ENCODE results near the gene F8.
A peak's percentile ranks its signal among the peaks of the same experiment; 100 is the strongest.
"Not testable (repeated sequence)": the region's sequence is repeated elsewhere in the genome, so short reads cannot be mapped to it uniquely, and the experiment has no call there.

Gene F8

GRCh38 chrX:155020591-155020990, 1.9 kb downstream of the F8 start:
- TF ChIP-seq CTCF (IDR thresholded peaks at IDR 0.05; ENCODE audit: insufficient read depth, missing control alignments): no peak
- DNase-seq (ENCODE audit: insufficient read length, low spot score): no peak
- no peak for FAIRE-seq

- no peak for FAIRE-seq
- TF ChIP-seq CTCF (IDR thresholded peaks at IDR 0.05; ENCODE audit: insufficient read depth, missing control alignments): no peak
- no peak for DNase-seq (ENCODE audit: insufficient read length, low spot score)
These were observed 12.5 kb downstream of the F8 start for GRCh38 chrX:155009994-155010472.

GRCh38 chrX:155008578-155008977, 13.9 kb downstream of the F8 start:
- not testable (repeated sequence) for FAIRE-seq; DNase-seq (ENCODE audit: insufficient read length, low spot score)

GRCh38 chrX:155006913-155007671, 15.4 kb downstream of the F8 start:
- FAIRE-seq; DNase-seq (ENCODE audit: insufficient read length, low spot score): not testable (repeated sequence)

- not testable (repeated sequence) for DNase-seq (ENCODE audit: insufficient read length, low spot score)
- FAIRE-seq: peak; percentile 11
These were observed 16.1 kb downstream of the F8 start for GRCh38 chrX:155006379-155006778.

- DNase-seq (ENCODE audit: insufficient read length, low spot score): no peak
- TF ChIP-seq CTCF (IDR thresholded peaks at IDR 0.05; ENCODE audit: insufficient read depth, missing control alignments): no peak
- no peak for FAIRE-seq
These were observed 17.3 kb downstream of the F8 start for GRCh38 chrX:155005190-155005589.

GRCh38 chrX:155001873-155002272, 20.6 kb downstream of the F8 start:
- FAIRE-seq (no peak), DNase-seq (ENCODE audit: insufficient read length, low spot score) (no peak)
- TF ChIP-seq CTCF (IDR thresholded peaks at IDR 0.05; ENCODE audit: insufficient read depth, missing control alignments): no peak

- TF ChIP-seq CTCF (IDR thresholded peaks at IDR 0.05; ENCODE audit: insufficient read depth, missing control alignments): no peak
- no peak for DNase-seq (ENCODE audit: insufficient read length, low spot score)
- FAIRE-seq: no peak
These were observed 21.7 kb downstream of the F8 start for GRCh38 chrX:155000841-155001240.
